Stimulated activated CD8-positive, alpha-beta memory T cell treated with anti-CD3 and anti-CD28 coated beads, Interleukin-12 subunit alpha, Interleukin-12 subunit beta, amount 100 ng/mL, for 4 hours (primary cell): ENCODE measurements around the gene NACC2.
"Not testable (repeated sequence)": the region's sequence is repeated elsewhere in the genome, so short reads cannot be mapped to it uniquely, and the experiment has no call there.

Experiments
- DNase-seq: peaks from one replicate; pipeline ENCODE4 v3.0.0-alpha.2; 2020; ENCODE audit warnings: low read depth

Gene NACC2

GRCh38 chr9:135975834-135976233 is 119.3 kb downstream of the NACC2 start:
- no peak for DNase-seq

DNA sequence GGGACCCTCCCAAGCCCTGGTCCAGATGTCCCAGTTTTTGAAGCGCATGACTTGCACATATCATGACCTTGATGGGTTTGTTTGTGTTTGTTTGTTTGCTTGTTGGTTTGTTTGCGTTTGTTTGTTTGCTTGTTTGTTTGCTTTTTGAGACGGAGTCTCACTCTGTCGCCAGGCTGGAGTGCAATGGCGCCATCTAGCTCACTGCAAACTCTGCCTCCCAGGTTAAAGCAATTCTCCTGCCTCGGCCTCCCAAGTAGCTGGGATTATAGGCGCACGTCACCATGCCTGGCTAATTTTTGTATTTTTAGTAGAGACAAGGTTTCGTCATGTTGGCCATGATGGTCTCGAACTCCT is 120.9 kb downstream of the NACC2 start:
- no peak for DNase-seq

DNA sequence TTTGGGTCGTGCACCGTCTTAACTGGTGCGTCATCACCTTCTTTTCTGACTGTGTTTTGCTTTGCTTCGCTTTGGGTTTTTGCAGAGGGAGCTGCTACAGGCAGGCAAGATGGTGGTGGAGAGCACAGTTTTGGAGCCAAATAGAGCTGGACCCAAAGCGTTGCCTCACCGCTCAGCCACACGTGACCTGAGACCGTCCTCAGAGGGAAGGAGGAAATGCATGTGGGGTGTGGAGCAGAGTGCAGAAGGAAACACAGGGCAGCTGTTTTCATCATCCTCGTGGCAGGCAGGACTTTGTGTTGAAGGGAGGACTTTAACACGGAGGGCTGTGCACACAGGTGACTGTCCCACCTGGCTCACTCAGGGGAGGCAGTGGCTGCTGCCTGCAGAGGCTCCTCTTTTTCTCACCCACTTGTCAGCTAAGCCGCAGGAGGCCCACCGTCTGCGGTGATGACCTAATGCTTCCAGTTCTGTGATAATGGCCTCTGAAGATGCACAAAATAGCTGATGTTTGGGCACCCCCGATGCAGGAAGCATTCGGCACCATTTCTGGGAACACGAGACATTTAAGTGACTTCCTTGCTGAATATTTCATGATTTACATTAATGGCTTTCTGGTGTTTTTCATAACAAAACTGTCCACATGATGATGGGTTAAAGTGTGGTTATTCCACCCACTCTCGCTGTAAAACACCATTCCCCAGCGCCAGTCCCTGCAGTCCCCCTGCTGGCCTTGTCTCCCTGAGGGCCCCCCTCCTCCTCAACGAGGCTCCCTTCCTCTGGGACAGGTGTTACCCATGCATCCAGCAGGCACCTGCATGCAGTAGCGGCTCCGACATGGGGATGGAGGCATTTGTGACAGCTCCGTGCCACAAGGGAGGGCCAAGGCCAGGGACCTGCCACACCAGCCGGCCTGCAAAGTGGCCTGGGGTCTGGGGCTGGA is 121.5 kb downstream of the NACC2 start:
- DNase-seq, result no peak

DNA sequence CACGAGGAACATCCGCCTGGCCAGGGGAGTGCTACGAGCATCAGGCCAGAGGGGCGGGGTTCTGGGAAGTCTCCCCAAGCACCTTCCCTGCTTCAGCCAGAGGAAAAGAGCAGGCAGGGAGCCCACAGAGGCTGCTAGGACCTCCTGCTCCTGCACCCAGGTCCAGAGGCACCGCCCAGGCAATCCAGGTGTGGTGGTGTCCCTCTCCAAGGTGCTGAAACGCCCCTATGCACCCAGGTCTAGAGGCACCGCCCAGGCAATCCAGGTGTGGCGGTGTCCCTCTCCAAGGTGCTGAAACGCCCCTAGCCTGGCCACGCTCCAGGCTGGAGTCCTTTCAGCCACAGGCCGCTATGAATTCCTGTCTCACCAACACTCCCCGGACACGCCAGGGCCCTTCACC is 123.2 kb downstream of the NACC2 start:
- DNase-seq, result no peak

DNA sequence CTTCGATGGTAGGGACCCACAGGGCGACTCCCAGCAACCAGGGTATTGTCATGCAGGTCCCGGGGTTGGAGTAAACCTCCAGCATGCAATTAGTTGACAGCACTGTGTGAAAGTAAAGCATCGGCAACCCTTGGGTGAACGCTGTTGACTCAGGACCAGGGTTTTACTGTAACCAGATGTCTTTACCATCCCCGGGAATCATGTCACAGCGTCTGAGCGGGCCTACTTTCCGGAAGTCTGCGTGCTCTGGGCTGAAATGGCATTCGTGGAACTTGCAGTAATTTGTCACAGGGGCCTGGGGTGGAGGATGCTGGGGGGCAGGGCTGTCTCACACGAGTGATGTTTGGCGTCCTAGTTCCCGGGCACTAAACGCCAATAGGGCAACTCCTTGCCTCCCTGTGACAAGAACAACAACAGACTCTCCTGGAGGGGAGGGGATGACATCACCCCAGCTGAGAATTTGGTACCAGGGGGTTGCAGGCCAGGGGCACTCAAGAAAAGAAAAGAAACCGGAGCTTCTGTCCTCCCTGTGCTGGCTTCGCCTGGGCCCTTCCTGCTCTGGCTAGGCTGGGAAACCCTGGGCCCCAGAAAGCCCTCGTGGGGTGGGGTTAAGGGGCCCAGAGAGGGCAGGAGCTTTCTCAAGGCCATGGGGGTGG is 123.8 kb downstream of the NACC2 start:
- DNase-seq, result no peak

DNA sequence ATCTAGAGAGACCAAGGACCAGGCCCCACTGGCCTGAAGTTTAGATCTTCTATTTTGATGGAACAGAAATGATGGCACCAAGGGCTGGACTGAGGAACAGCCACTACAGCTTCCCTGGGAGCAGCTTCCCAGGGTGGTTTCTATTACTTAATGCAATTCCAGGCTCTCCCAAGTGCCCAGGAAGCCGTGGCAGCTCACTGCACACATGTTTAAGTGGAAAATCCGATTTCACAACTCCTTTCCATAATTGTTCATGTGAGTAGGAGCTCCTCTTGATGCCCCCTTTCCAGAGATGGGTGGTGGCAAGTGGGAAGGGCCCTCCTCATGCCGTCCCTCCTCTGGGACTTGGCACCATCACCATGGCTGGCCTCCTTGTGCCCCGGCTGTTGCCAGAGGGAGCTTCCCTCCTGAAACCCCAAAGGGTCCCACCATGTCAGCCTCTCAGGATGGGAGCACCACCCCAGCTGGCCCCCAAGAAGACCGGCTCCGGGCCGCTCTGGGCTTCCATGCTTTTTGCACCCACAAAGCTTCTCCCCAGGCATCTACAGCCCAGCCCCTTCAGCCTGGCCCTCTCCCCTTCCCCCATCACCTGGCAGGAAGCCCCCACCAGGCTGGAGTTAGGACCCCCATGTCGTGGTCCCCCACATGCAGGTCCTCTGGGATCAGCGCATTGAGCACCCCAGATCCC is 124.8 kb downstream of the NACC2 start:
- DNase-seq, result no peak

GRCh38 chr9:135969064-135969683 is 125.9 kb downstream of the NACC2 start:
- no peak for DNase-seq

DNA sequence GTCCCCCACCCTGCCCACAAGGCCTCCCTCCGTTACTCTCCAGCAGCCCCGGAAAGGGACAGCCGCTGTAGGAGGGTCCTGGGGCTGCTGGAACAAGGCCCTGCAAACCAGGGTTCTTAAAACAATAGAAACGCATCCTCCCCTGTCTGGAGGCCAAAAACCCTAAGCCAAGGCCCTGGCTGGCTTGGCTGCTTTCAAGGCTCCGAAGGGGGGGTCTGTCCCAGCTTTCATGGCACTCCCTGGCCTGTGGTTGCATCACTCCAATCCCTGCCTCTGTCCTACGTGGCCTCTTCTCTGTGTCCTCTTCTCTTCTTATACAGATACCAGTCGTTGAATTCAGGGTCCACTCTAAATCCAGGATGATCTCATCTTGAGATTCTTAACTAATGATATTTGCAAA is 126.5 kb downstream of the NACC2 start:
- DNase-seq, result no peak

DNA sequence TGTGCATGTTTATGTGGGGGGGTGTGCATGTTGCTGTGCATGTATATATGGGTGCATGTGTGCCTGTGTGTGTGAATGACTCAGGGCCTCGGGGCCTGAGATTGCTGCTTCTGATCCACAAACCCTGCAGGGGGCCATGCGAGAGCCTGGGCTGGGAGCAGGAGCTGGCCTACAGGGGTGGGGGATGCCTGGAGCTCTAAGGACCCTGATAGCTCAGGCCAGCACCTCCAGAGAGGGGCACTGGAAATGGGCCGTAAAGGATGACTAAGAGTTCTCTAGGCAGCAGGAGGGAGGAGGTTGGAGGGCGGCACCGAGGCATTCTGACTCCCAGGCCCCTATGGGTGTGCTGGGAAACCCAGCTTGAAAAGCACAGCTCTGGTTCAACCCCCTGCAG is 127.0 kb downstream of the NACC2 start:
- DNase-seq, result no peak

DNA sequence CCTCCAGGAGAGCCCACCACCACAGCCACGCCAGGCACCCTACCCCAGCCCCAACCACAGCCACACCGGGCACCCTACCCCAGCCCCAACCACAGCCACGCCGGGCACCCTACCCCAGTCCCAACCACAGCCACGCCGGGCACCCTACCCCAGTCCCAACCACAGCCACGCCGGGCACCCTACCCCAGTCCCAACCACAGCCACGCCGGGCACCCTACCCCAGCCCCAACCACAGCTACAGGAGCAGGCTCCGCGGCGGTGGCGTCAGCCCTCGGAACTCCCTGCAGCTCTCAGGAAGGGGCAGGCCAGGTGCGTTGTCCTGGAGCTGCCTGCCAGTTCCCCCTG is 128.2 kb downstream of the NACC2 start:
- DNase-seq, result not testable (repeated sequence)

- DNase-seq, result no peak
These were observed 129.8 kb downstream of the NACC2 start for GRCh38 chr9:135965124-135965756.

GRCh38 chr9:135963938-135964337 is 131.2 kb downstream of the NACC2 start:
- DNase-seq, result no peak

DNA sequence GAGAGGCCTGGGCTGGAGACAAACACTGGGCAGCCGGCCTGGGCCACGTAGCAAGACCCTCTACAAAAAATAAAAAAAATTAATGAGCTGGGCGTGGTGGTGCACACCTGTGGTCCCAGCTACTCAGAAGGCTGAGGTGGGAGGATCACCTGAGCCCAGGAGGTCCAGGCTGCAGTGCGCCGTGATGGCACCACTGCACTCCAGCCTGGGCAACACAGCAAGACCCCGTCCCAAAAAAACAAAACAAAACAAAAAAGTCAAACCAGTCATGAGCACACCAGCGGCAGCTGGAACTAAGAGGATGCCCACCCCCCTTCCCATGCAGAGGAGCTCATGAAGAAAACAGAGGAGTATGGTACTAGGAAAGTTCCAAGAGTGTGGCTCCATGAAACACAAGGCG is 131.8 kb downstream of the NACC2 start:
- no peak for DNase-seq

DNA sequence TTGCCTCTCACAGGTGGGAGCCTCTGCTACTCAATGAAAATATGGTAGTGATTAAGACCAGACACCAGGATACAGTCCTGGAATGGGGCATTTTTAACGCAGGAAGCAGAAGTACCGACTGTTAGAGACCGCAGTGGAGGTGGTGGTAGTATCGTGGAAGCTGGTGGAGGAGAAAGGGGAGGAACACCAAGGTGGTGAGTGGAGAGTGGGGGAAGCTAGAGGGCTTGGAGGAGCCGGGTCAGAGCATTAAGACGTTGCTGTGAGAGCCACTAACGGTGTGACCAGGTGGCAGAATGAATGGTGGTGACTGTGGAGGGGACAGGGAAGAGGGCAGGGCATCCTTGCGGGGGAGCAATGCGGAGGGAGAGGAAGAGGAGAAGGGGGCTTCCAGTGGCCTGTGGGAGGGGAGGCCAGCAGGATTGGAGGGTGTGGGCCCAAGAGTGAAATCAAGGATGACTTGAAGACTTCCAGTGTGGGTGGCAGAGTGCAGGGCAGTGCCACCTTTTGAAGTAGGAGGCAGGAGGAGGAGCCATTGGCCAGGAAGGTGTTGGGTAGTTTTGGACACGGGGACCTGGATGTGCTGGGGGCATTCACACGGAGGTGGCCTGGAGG is 132.3 kb downstream of the NACC2 start:
- DNase-seq, result no peak

DNA sequence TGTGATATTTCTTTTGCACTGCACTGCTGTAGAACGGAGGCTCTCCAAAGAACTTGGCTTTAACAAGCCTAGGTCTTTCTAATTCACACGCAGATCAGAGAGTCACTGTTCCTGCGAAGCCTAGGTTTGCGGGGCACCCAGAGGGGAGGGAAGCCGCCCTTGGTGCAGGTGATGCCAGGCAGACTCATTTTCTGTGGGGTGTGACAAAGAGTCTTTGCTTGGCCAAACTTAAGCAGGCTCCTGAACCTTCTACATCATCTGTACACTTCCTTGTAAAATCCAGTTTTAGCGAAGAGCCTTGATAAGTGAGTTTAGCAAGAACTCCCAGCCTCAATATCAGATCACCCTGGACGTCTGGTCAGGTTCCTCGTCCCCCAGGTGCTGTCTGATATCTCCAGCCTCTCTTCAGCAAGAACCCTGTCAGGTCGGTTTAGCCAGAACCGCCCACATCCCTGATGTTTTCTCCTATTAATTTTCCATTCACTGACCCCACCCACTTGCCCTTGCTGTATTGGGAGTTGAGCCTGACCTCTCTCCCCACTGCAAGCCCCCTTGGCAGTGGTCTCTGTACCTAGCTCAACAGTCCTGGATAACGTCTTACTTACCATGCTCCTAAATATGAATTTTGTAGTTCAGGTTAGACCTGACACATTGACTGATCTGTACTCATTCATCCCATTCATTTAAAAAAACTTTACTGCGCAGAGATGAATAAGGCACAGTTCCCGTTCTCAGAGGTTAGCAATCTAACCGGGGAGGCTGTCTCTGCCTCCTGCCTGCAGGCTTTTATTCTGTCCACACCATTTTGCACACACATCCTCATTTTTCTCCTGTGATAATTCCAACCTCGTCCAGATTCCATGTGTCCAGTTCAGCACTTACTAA is 133.0 kb downstream of the NACC2 start:
- no peak for DNase-seq

DNA sequence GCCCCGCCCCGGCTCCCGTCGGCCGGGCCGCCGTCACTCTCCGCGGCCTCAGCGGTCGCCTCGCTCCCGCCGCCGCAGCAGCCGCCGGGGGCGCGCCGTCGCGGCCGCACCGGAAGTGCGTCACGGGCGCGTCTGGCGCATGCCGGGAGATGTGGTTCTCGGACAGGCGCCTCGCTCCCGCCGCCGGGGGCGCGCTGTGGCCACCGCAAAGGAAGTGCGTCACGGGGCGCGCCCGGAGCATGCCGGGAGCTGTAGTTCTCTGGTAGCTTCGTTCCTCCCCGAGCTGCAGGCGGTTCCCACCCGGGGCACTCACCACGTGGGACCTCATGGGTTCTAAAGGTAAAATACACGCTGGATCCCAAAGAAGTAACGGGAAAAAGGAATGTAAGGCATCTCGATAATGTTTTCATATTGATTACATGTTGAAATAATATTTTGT is 133.8 kb downstream of the NACC2 start, which contains the start of gene UBAC1:
Gene UBAC1, minus strand, starts transcription at position 97 of the 439 bp plus-strand sequence. CDS start 211 bp downstream, outside the sequence.
- peak; percentile 97 for DNase-seq

DNA sequence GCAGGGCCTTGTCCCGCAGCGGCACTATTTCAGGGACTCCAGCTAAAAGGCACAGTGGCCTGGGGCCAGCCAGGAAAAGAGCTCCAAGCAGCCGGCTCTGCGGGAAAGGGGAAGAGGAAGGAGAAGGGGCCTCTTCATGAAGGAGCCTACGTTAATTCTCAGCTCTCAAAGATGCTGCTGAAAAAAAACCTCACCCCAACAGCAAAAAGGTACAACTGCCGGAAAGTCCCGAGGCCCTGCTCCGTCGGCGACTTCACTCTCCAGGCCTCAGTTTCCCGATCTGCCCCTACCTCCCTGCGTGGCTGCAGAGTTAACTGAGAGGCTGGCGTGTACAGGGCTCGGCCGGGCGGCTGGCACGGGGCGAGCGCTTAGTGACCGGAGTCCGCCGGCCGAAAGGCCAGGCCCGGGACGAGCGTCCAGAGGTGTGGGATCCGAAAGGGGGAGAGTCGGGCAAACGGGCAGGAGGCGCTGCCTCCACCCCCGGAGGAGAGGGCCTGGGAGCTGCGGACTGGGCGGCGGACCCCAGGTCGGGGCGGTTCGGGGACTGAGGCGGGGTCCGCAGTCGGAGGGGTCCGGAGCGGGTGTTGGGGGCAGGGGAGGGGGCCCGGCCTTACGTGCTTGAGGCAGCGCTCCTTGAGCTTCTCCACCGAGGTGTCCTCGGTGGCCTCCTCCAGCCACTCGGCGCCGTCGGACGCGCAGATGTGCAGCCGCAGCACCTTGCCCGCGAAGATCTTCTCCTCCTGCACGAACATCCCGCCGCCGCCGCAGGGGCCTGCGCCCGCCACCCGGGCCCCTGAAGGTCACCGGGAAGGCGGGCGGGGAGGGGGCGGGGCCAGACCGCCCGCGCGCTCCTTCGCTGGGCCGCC is 134.4 kb downstream of the NACC2 start:
- no peak for DNase-seq

DNA sequence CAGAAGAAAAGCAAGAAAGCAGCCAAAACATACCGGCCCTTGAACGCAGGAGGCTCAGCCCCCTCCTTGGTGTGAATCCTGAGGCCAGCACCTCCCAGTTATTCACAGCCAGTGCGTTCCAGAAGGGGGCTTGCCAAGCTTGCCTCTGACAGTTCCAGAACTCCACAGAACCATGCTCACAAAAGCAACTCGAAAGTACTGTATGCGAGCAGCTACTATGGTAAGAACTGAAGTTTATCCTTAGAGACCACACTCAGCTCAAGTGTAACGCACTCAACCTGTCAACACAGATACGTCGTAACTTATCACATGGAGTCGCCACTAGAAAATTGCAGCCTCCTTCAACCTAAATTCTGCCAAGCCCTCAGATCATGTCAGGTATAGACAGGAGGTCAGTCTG is 135.3 kb downstream of the NACC2 start:
- no peak for DNase-seq

DNA sequence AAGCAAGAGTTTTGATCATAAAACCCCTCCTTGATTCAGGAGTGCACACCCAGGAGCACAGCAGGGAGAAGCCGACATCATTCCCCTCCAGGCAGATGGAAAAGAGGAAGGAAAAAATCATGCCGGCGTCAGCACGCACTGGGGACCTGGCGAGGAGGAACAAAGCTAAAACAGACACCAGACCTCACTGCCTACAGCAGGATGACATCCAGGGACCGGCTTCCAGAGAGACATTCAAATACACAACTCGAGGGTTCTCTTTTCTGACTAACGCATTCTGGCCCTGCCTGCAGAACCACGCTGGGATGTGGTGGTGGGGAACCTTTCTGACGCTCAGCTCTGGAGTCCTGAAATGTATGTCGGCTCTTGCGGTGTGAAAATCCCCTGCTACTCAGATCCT is 136.6 kb downstream of the NACC2 start:
- no peak for DNase-seq
